Measurements from ENCODE around the gene CEMIP2.

Gene CEMIP2

GRCh38 chr9:71638627-71639026 lies 129.7 kb downstream of the CEMIP2 start:
- H3K27ac ChIP-seq: no peak overlapping the region
- TF ChIP-seq ZFX (IDR thresholded peaks at IDR 0.05; ENCODE audit: borderline replicate concordance): no peak
- TF ChIP-seq CTCF (IDR thresholded peaks at IDR 0.05): no peak

GRCh38 chr9:71637926-71638325 lies 130.4 kb downstream of the CEMIP2 start:
- no peak for TF ChIP-seq ZFX (IDR thresholded peaks at IDR 0.05; ENCODE audit: borderline replicate concordance)
- no peak for TF ChIP-seq CTCF (IDR thresholded peaks at IDR 0.05)
- H3K27ac ChIP-seq: no peak overlapping the region

- H3K27ac ChIP-seq: no peak overlapping the region
- TF ChIP-seq CTCF (IDR thresholded peaks at IDR 0.05) (no peak), ZFX (IDR thresholded peaks at IDR 0.05; ENCODE audit: borderline replicate concordance) (no peak)
Measured at GRCh38 chr9:71637375-71637774, 130.9 kb downstream of the CEMIP2 start.

- TF ChIP-seq ZFX (IDR thresholded peaks at IDR 0.05; ENCODE audit: borderline replicate concordance) (no peak), CTCF (IDR thresholded peaks at IDR 0.05) (no peak)
- H3K27ac ChIP-seq: no peak overlapping the region
Measured at GRCh38 chr9:71636143-71636839, 132.0 kb downstream of the CEMIP2 start.

- no peak overlapping the region for H3K27ac ChIP-seq
- TF ChIP-seq ZFX (IDR thresholded peaks at IDR 0.05; ENCODE audit: borderline replicate concordance) (no peak), CTCF (IDR thresholded peaks at IDR 0.05) (no peak)
Measured at GRCh38 chr9:71634752-71635151, 133.6 kb downstream of the CEMIP2 start.

Measured in 22Rv1 (cell line).